Dendritic cell treated with granulocyte-macrophage colony-stimulating factor and Interleukin-4, amounts not matched to agents 40 ng/mL and 50 ng/mL, for 4 days (primary cell): Measurements from ENCODE around the gene KRT86.
A peak's percentile ranks its signal among the peaks of the same experiment; 100 is the strongest.
"Not testable (repeated sequence)": the region's sequence is repeated elsewhere in the genome, so short reads cannot be mapped to it uniquely, and the experiment has no call there.

ENCODE experiments used
- H3K27ac Mint-ChIP-seq: one replicate; pipeline ENCODE4 v1.8.0; 2022; ENCODE audit warnings: mild to moderate bottlenecking, mixed read lengths
- H3K27me3 Mint-ChIP-seq: one replicate; pipeline ENCODE4 v1.8.0; 2022; ENCODE audit warnings: mild to moderate bottlenecking, mixed read lengths
- H3K36me3 Mint-ChIP-seq: one replicate; pipeline ENCODE4 v1.8.0; 2022; ENCODE audit warnings: low read depth, mixed read lengths
- H3K4me1 Mint-ChIP-seq: one replicate; pipeline ENCODE4 v1.8.0; 2022; ENCODE audit warnings: low read depth, mixed read lengths
- H3K4me3 Mint-ChIP-seq: one replicate; pipeline ENCODE4 v1.8.0; 2022; ENCODE audit warnings: mild to moderate bottlenecking, moderate library complexity, mixed read lengths
- H3K9me3 Mint-ChIP-seq: one replicate; pipeline ENCODE4 v1.8.0; 2022; ENCODE audit warnings: mixed read lengths
- intact Hi-C: fragments of 100-400 bp; cut with micrococcal nuclease; formaldehyde crosslinking; loops from one replicate; pipeline ENCODE4 v1.15.0; 2022

Gene KRT86

DNA sequence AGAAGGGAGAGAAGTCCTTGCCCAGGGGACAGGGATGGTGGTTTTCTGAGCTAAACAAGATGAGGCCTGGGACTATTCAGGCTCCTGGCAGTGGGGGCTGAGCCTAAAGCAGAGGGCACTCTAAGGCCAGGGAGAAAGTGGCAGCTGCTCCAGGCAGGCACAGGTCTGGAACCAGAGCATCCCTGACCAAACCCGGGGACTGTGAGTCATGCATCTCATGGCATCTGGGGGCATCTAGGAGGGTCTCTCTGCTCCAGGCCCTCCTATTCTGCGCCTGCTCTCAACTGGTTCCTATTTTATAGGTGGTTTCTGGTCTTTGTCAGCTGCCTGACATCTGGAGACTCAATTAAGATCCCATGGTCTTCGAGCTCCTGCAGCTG lies 29.8 kb upstream of the KRT86 start:
- Mint-ChIP-seq H3K36me3 (no peaks in the 10 kb centered on the region), H3K27me3 (peaks cover 29% of the 10 kb centered on the region), H3K27ac (peak overlapping the region; percentile 85), H3K4me1 (peaks cover 40% of the 10 kb centered on the region), H3K9me3 (no peaks in the 10 kb centered on the region), H3K4me3 (no peak overlapping the region)
- intact Hi-C loops, result no loop called here

DNA sequence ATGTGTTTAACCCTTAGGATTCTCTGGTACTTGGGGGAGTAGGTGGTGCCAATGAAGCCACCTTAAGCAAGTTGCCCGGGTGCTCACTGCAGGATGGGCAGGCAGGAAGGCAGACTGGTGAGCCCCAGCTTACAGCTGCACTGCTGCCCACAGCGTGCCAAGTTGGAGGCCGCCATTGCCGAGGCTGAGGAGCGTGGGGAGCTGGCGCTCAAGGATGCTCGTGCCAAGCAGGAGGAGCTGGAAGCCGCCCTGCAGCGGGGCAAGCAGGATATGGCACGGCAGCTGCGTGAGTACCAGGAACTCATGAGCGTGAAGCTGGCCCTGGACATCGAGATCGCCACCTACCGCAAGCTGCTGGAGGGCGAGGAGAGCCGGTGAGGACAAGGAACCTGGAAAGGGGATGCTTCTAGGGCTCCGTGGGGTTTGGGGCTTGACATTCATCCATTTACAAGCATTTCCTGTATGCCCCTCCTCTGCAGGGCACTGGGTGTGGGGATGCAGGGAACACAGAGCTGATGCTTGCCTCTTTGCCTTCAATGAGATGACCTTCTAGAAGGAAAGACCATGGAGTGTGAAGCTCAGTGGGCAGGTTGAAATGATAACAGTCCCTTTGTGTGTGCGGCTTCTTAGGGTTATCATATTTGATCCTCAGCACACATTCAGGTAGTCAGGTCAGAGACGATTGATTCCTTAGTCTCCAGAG lies 29.0 kb upstream of the KRT86 start:
- intact Hi-C loops, result no loop called here
- no peak overlapping the region for H3K4me3 Mint-ChIP-seq
- H3K4me1 Mint-ChIP-seq, result peaks cover 46% of the 10 kb centered on the region
- no peaks in the 10 kb centered on the region for H3K9me3 Mint-ChIP-seq
- peak overlapping the region; percentile 85 for H3K27ac Mint-ChIP-seq
- no peaks in the 10 kb centered on the region for H3K36me3 Mint-ChIP-seq
- H3K27me3 Mint-ChIP-seq, result peaks cover 35% of the 10 kb centered on the region

- H3K27ac Mint-ChIP-seq, result no peak overlapping the region
- H3K27me3 Mint-ChIP-seq, result peaks cover 42% of the 10 kb centered on the region
- H3K9me3 Mint-ChIP-seq, result no peaks in the 10 kb centered on the region
- H3K4me1 Mint-ChIP-seq, result peaks cover 46% of the 10 kb centered on the region
- intact Hi-C loops, result no loop called here
- no peak overlapping the region for H3K4me3 Mint-ChIP-seq
- no peaks in the 10 kb centered on the region for H3K36me3 Mint-ChIP-seq
Observed at GRCh38 chr12:52245962-52246569, 28.4 kb upstream of the KRT86 start.

GRCh38 chr12:52246720-52247621 lies 27.5 kb upstream of the KRT86 start:
- intact Hi-C loops, result no loop called here
- no peaks in the 10 kb centered on the region for H3K9me3 Mint-ChIP-seq
- no peak overlapping the region for H3K4me3 Mint-ChIP-seq
- no peaks in the 10 kb centered on the region for H3K36me3 Mint-ChIP-seq
- H3K27me3 Mint-ChIP-seq, result peaks cover 48% of the 10 kb centered on the region
- no peak overlapping the region for H3K27ac Mint-ChIP-seq
- H3K4me1 Mint-ChIP-seq, result peaks cover 46% of the 10 kb centered on the region

DNA sequence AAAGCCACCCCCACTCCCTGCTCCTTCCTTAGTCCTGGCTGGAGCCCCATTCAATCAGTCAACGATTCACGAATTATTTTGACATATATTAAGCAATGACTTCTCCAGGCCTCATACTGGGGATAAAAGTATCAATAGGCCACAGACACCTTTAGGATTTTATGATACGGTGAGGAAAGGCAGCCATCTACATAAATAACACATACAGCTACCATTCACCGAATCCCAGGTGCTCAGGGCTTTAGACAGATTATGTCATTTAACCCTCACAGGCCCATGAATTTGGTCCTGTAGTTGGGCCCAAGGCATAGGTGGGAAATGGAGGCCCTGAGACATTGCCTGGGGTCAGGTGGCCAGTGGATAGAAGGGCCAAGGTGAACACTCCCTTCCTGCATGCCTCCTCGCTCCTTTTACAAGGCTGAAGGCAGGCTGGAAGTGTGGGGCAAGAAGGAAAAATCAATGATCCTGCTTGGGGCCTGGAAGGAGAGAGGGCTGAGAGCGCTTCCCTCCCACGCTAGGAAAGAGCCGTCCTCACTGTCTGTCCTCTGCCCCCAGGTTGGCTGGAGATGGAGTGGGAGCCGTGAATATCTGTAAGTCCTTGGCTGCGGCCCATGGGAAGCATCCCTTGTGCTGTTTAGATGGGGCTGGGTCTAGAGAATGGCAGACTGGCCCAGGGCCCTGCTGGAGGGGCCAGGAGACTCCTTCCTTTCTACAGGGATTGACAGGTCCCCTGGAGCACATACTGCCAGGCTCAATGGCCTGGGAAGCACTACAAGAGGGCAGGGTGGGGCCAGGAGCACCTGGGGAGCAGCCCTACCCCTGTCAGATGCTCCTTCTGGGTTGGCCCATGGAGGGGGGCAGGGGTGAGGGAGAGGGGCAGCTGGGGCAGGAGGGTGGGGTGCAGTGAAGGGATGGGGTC lies 26.6 kb upstream of the KRT86 start:
- Mint-ChIP-seq H3K27me3 (peaks cover 56% of the 10 kb centered on the region), H3K4me3 (no peak overlapping the region), H3K9me3 (no peaks in the 10 kb centered on the region), H3K36me3 (no peaks in the 10 kb centered on the region), H3K27ac (no peak overlapping the region), H3K4me1 (peaks cover 45% of the 10 kb centered on the region)
- intact Hi-C loops, result no loop called here

GRCh38 chr12:52248541-52249461 lies 25.6 kb upstream of the KRT86 start:
- no peak overlapping the region for H3K4me3 Mint-ChIP-seq
- intact Hi-C loops, result no loop called here
- no peaks in the 10 kb centered on the region for H3K9me3 Mint-ChIP-seq
- H3K36me3 Mint-ChIP-seq, result no peaks in the 10 kb centered on the region
- no peak overlapping the region for H3K27ac Mint-ChIP-seq
- peaks cover 64% of the 10 kb centered on the region for H3K27me3 Mint-ChIP-seq
- H3K4me1 Mint-ChIP-seq, result peaks cover 36% of the 10 kb centered on the region

DNA sequence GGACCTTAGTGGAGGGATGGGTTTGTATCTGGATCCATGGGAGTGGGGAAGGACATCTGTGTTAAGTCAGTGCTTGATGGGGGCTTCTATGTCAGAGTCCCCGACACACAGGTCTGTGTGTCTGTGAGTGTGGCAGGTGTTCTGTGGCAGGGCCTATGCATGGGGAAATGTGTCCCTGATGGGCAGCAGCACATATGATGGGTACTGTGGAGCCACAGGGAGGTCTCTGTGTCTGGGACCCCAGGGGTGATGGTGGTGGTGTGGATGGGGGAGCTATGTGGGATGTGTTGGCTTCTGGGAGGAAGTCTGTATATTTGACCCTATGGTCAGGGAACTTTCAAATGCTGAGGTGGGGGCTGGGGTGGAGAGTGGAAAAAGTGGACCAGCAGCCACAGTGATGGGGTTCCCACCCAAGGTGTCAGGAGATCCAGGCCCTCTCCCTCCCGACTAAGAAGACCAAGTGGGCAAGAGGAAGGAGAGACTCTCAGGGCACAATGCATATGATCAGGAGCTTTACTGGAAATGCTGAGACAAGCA lies 24.9 kb upstream of the KRT86 start:
- H3K27ac Mint-ChIP-seq, result no peak overlapping the region
- H3K4me3 Mint-ChIP-seq, result no peak overlapping the region
- H3K27me3 Mint-ChIP-seq, result peaks cover 72% of the 10 kb centered on the region
- no peaks in the 10 kb centered on the region for H3K9me3 Mint-ChIP-seq
- peaks cover 28% of the 10 kb centered on the region for H3K4me1 Mint-ChIP-seq
- intact Hi-C loops, result no loop called here
- H3K36me3 Mint-ChIP-seq, result no peaks in the 10 kb centered on the region

DNA sequence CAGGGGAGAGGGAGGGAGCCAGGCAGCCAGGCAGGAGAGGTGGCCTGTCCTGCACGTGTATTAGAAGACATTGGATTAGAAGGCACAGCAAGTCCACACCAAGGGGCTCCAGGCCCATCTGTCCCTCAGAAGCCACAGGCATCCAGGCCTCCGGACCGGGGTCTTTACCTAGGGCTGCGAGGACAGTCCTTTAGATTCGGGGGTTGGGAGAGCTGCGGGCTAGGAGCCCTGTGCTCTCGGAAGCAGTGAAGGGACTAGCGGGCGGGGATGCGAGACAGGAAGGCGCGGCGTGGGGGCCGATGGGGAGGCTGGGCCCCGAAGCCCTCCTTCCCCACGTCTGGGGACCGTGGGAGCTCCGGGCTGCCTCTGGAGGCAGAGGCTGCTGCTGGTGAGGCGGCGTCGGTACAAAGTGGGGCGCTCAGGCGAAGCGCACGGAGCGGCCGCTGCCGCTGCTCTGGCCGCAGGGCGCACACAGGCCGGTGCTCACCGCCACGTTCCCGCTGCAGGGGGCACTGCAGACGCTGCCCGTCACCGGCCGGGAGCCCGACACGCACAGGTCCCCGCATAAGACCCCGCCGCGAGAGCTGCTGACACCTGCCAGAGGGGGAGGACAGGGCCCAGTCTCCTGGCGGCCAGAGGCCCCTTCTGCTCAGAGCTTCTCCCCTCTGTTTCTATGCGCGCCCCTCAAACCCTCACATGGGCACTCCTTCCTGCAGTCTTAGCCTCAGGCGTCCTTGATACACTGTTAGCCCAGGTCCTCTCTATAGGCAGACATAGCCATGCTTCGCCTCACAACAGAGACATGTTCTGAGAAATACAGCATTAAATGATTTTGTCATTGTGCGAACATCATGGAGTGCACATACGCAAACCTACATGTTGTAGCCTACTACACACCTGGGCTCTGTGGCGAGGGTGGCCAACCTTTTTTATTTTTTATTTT lies 24.1 kb upstream of the KRT86 start:
- no peaks in the 10 kb centered on the region for H3K36me3 Mint-ChIP-seq
- H3K27ac Mint-ChIP-seq, result no peak overlapping the region
- H3K9me3 Mint-ChIP-seq, result no peaks in the 10 kb centered on the region
- intact Hi-C loops, result no loop called here
- peaks cover 76% of the 10 kb centered on the region for H3K27me3 Mint-ChIP-seq
- H3K4me1 Mint-ChIP-seq, result peaks cover 22% of the 10 kb centered on the region
- no peak overlapping the region for H3K4me3 Mint-ChIP-seq

- no peak overlapping the region for H3K4me3 Mint-ChIP-seq
- H3K4me1 Mint-ChIP-seq, result peaks cover 26% of the 10 kb centered on the region
- intact Hi-C loops, result no loop called here
- no peaks in the 10 kb centered on the region for H3K9me3 Mint-ChIP-seq
- no peak overlapping the region for H3K27ac Mint-ChIP-seq
- peaks cover 87% of the 10 kb centered on the region for H3K27me3 Mint-ChIP-seq
- no peaks in the 10 kb centered on the region for H3K36me3 Mint-ChIP-seq
Observed at GRCh38 chr12:52251367-52252051, 22.9 kb upstream of the KRT86 start.

DNA sequence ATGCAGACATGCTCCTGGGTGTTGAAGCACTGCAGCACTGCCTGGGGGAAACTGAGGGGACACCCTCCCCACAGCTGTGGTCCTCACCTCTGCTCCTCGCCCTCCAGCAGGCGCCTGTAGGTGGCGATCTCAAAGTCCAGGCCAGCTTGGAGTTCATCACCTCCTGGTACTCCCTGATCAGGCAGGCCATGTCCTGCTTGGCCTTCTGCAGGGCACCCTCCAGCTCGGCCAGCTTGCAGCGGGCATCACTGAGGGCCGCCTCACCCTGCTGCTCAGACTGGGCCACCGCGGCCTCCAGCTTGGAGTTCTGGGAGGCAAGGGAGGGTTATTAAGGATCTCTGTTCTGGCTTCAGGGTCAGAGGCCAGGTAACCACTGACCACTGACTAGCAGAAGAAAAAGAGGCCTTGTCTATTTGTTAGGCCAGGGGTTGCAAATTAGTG lies 22.2 kb upstream of the KRT86 start:
- intact Hi-C loops, H3K4me3 Mint-ChIP-seq: not testable (repeated sequence)
- H3K4me1 Mint-ChIP-seq, result peaks cover 25% of the 10 kb centered on the region

DNA sequence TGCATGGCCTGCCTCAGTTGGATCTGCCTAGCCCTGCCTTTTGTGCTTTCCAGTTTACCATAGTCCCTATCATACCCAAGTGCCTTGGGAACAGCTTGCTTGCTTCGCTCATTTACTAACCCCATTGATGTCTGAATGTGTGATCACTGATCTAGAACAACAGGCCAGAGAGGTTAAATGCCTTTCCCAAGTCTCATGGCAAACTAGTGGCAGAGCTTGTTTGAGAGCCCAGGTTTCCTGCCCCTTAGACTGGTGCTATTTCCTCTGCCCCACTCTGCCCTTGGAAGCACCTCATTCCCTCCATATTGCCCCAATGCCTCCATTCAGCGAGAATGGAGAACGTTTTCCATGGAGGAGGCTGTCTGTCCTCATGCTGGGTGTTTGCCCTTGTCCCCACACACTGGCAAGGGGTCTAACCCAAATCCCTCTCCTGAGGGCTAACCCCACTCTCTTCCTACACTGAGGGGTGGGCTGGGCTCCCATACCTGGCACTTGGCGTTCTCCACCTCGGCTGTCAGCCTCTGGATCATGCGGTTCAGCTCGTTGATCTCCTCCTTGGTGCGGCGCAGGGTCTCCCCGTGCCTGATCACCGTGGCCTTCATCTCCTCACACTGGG lies 21.6 kb upstream of the KRT86 start:
- peaks cover 95% of the 10 kb centered on the region for H3K27me3 Mint-ChIP-seq
- H3K4me3 Mint-ChIP-seq, result no peak overlapping the region
- peaks cover 25% of the 10 kb centered on the region for H3K4me1 Mint-ChIP-seq
- no peaks in the 10 kb centered on the region for H3K9me3 Mint-ChIP-seq
- H3K27ac Mint-ChIP-seq, result no peak overlapping the region
- intact Hi-C loops, result no loop called here
- H3K36me3 Mint-ChIP-seq, result no peaks in the 10 kb centered on the region

More for the DNA sequence above, 22.2 kb upstream of the KRT86 start:
- not testable (repeated sequence) for H3K27ac Mint-ChIP-seq, H3K36me3 Mint-ChIP-seq, H3K9me3 Mint-ChIP-seq
- peaks cover 93% of the 10 kb centered on the region for H3K27me3 Mint-ChIP-seq
